ENCODE measurements around the gene LINGO3.
A peak's percentile ranks its signal among the peaks of the same experiment; 100 is the strongest.

Gene LINGO3

GRCh38 chr19:2278459-2279158 lies 29.3 kb downstream of the LINGO3 start:
- DNase-seq = no peak

- DNase-seq = no peak
Observed at GRCh38 chr19:2277138-2277537, 30.8 kb downstream of the LINGO3 start.

GRCh38 chr19:2276429-2276986 lies 31.4 kb downstream of the LINGO3 start:
- DNase-seq = no peak

- DNase-seq = no peak
Observed at GRCh38 chr19:2275588-2276428, 32.1 kb downstream of the LINGO3 start.

GRCh38 chr19:2274931-2275535 lies 32.9 kb downstream of the LINGO3 start:
- peak; percentile 76 for DNase-seq

- no peak for DNase-seq
Observed at GRCh38 chr19:2274185-2274711, 33.7 kb downstream of the LINGO3 start.

- DNase-seq = peak; percentile 46
Observed at GRCh38 chr19:2273356-2274184, 34.4 kb downstream of the LINGO3 start.

GRCh38 chr19:2271234-2272103 lies 36.5 kb downstream of the LINGO3 start:
- no peak for DNase-seq

GRCh38 chr19:2270423-2271233 lies 37.3 kb downstream of the LINGO3 start:
- peak; percentile 50 for DNase-seq

GRCh38 chr19:2270157-2270422 lies 37.9 kb downstream of the LINGO3 start:
- DNase-seq = no peak

GRCh38 chr19:2269244-2270156 lies 38.5 kb downstream of the LINGO3 start:
- DNase-seq = peak; percentile 94

GRCh38 chr19:2268861-2269243 lies 39.1 kb downstream of the LINGO3 start:
- no peak for DNase-seq

GRCh38 chr19:2268480-2268830 lies 39.5 kb downstream of the LINGO3 start:
- no peak for DNase-seq

- peak; percentile 35 for DNase-seq
Observed at GRCh38 chr19:2266183-2266993, 41.6 kb downstream of the LINGO3 start.

- no peak for DNase-seq
Observed at GRCh38 chr19:2261438-2262172, 46.3 kb downstream of the LINGO3 start.

GRCh38 chr19:2260341-2260805 lies 47.6 kb downstream of the LINGO3 start:
- no peak for DNase-seq

- DNase-seq = no peak
Observed at GRCh38 chr19:2259336-2259735, 48.6 kb downstream of the LINGO3 start.

Data from COR-L47 (cell line).